Epithelial cell of esophagus (primary cell): ENCODE measurements around the gene DCAF5.
"Not testable (repeated sequence)": the region's sequence is repeated elsewhere in the genome, so short reads cannot be mapped to it uniquely, and the experiment has no call there.

Source experiments
- DNase-seq: peaks from one replicate; pipeline ENCODE4 v3.0.0; 2010; ENCODE audit warnings: low read depth
- H3K4me3 ChIP-seq: 2 replicates; pipeline ENCODE4 v1.5.1; 2011; ENCODE audit warnings: mild to moderate bottlenecking, low read length, control low read depth
- CTCF ChIP-seq: IDR thresholded peaks from 2 replicates; pipeline ENCODE4 v1.5.1; 2011; ENCODE audit warnings: low read depth, mild to moderate bottlenecking, low read length, control low read depth, inconsistent platforms; ENCODE audit not compliant: insufficient read depth; ENCODE audit errors: missing control alignments

The DCAF5 gene

GRCh38 chr14:69038455-69039287, 114.2 kb downstream of the DCAF5 start:
- no peak overlapping the region for H3K4me3 ChIP-seq
- no peak for TF ChIP-seq CTCF
- DNase-seq, result no peak

DNA sequence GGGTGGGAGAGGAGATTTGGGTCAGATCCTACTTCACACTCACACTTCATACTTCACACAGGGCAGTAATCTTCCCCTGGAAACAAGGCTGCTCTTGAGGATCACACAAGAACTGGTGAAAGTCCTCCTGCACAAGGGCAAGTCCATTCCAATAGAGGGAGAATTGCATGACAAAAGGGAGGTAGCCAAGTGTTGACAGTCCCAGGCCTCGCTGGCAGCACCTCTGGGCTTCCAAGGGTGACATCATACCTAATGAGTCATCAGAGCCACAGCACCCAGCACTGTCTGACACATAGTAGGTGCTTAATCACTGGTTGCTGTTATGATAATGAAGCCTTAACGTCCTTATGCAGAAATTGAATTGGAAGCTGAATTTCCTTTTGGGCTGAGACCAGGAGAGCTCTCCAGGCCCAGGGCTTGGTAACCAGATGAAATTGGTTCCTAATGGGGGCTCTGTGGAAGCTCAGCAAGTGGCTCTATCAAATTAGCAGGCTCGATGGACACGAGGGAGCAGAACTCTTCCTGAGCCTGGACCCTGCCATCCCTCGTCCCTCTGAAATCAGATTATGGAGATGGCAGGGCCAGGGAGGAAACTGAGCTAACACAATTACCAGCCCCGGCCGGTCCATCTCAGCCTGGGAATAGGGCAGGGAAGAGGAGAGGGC, 115.0 kb downstream of the DCAF5 start:
- peak; percentile 62 for DNase-seq
- TF ChIP-seq CTCF, result no peak
- no peak overlapping the region for H3K4me3 ChIP-seq

DNA sequence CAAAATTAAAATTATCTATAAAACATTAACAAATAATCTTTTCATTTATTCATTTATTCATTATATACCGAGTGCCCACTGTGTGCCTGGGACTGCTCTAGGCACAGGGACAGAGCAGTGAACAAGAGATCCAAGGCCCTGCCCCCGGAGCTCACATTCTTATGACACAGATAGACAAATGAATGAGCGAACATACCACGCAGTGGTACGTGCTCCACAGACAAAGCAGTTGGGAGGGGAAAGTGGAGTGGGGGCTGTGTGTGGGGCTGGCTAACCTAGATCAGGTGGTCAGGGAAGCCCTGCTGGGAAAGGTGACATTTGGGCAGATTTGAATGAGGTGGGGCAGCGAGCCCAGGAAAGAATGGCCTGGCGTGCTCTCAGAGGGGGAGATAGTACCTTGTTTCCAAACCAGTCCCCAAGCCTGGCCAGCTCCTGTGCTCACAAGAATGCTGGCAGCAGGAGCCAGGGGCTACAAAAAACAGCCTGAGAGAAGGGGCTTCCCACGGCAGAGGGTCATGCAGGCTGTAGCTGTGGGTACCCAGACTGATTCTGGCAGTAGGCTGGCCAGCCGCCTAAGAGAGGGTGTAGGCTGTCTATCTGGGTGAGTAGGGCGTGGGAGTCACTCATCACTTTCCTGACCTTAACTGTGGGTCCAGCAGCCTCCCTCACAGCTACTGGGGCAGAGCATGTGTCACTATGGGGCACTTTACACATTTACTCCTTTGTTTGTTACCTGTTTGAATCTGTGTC, 116.0 kb downstream of the DCAF5 start:
- no peak for DNase-seq
- H3K4me3 ChIP-seq, result no peak overlapping the region
- no peak for TF ChIP-seq CTCF

DNA sequence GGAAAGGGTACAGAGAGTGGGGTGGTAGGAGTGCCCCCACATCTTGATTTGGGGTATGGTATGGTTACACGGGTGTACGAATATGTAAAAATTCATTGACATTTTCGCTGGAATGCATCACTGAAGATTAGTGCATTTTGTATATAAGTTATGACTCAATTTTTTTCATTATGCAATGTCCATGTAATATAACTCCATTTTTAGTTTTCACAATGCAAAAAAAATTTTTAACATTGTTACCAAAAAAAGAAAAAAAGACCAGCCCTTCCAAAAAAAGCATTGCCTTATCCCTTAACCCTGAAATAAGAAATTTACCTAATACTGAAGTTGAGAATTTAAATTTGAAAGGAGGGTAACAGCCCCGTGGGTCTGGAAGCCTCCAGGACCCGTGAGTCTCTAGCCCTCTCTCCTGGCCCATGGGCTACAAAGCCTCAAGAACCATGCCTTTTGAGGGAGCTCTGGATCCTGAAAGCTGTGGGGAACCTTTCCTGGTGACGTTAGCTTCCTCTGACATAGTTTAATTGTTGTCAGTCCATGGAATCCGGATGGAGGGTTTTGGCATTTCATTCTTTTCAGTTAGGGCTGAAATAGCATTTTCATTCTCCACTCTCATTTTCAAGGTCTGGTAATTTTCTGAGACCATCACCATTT, 118.2 kb downstream of the DCAF5 start:
- no peak for TF ChIP-seq CTCF
- no peak overlapping the region for H3K4me3 ChIP-seq

DNA sequence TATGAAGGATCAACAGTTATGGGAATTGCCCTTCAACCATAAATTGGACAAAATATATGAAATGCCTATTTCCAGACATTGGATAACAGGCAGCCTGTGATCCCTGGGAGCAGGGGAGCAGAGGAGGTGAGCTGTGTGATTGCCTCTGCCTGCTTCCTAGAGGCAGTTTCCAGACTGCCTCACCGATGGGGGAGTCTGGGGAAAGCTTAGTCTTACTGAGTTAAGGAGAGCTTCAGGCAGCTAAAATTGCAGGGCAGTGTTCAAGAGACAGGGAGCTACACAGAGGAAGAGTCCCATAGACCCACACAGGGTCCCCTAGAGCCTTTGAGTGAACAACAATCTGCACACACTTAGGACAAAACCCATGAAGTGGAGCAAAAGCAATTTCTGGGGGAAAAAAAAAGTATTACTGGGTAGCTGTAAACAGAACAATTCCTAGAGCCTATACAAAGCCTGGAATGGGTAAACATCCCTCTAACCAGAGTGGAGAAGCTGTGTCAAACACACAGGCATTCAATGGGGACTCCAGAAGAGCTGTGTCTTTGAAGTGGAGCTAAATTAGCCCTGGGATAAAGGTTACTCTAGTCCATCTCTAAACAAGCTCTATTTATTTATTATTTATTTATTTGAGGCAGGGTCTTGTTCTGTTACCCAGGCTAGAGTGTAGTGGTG, 125.5 kb downstream of the DCAF5 start:
- TF ChIP-seq CTCF, result no peak
- no peak for DNase-seq
- no peak overlapping the region for H3K4me3 ChIP-seq

More for the DNA sequence above, 118.2 kb downstream of the DCAF5 start:
- no peak for DNase-seq

- DNase-seq, result no peak
- no peak overlapping the region for H3K4me3 ChIP-seq
- no peak for TF ChIP-seq CTCF
These were observed 129.9 kb downstream of the DCAF5 start for GRCh38 chr14:69023035-69023434.

GRCh38 chr14:69022093-69022492, 130.8 kb downstream of the DCAF5 start:
- DNase-seq, result not testable (repeated sequence)

More at GRCh38 chr14:69022093-69022492, 130.8 kb downstream of the DCAF5 start:
- not testable (repeated sequence) for H3K4me3 ChIP-seq
